Fibroblast of the conjunctiva (primary cell): Measurements from ENCODE around the gene PLEKHN1.

Experiments
- DNase-seq: peaks from one replicate; pipeline ENCODE4 v3.0.0-alpha.2; 2010; ENCODE audit warnings: low read depth

The PLEKHN1 gene

DNA sequence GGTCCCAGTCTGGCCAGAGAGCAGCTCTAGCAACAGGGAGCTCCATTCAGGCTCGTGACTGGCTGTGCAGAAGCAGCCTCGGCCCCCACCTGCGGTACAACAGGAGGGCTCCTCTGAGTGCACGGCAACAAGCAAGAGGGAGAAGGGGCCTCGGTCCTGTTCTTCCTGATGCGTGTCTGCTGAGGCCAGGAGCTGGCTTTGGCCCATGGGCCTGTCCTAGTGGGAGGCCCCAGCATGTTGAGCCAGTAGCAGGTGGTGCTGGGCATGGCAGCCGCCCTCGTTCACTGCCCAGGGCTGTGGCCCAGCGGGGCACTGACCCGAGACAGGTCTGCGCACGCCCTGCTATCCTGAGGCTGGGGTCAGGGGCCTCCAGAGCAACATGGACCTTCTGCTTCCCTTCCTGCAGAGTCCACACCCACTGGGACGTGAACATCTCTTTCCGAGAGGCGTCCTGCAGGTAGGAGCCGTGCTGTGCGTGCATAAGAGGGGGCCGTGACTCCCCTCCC lies 35.6 kb upstream of the PLEKHN1 start:
- DNase-seq = no peak

DNA sequence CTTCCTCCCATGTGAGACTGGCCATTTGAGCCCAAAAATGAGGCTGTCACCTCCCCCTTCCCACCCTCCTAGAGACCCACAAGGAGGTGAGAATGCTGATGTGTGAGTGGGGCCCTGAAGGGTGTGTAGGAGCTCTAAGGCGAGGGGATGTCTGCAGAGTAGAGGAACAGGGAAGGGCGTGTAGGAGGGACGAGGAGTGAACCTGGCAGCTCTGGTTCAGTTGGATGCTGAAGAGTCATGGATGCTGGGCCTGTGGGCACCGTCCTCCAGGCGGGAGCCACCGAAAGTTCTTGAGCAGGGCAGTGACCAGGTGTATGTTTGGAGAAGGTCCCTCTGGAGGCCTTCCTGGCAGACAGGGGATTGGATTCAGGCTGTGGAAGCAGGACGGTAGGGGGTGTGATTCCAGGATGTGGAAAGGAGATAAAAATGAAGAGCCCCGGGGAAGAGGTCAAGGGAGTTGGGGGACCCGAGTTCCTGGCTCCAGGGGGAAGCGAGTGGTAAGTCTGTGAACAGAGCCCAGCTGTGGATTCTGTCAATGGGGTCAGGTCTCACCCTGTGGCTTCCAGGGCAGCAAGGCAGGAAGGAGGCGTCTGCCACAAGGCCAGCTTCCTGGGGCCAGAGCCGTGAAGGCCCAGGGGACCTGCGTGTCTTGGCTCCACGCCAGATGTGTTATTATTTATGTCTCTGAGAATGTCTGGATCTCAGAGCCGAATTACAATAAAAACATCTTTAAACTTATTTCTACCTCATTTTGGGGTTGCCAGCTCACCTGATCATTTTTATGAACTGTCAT lies 34.7 kb upstream of the PLEKHN1 start:
- DNase-seq = no peak

DNA sequence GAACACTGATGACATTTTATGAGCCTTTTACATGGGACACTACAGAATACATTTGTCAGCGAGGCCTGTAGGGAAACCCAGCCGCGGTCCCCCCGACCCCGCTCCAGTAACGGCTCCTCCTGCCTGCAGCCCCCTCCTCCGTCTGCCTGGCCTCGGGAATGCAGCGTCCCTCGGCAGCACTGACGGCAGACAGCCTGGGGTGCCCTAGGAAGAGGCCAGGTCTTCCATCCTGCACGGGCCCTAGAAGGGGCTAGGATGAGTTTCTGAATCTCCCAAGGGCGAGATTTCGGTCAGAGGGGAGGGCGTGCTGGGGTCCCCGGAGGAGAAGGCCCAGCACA lies 34.1 kb upstream of the PLEKHN1 start:
- DNase-seq = no peak

DNA sequence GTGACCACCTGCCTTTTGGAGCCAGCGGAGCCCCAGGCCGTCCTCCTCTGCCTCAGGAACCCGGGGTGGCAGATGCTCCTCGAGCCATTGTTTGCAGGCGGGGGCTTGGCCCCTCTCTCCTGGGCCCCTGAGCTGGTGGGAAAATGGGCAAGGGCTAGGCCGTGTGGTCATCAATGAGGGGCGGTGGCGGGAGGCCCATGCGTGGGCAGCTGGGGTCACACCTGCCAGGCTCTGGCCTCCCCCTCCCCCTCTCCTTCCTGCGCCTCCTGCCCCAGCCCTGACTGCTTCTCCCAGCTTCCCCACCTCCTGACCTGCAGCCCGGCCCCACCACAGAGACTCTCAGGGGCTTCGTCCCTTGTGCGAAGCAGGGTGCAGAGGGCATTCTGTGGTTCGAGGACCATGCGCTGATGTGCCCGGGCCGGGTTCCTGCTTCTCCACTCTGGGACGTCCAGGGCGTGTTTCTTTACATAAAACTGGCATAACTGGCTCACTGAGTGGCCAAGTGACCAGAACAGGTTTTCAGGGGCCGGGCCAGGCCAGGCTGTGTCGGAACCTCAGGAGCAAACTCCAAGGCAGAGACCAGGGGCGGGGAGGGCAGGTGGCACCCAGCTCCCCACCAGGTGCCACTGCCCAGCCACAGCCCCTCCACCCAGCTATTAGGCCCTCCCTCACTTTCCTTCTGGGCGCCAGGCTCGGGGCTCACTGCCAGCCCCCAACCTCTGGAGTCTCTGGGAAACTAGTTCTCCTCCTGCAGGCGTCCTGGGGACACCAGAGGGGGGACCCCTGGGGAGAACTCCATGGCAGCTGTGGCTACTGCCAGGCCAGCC lies 33.3 kb upstream of the PLEKHN1 start:
- DNase-seq = no peak

DNA sequence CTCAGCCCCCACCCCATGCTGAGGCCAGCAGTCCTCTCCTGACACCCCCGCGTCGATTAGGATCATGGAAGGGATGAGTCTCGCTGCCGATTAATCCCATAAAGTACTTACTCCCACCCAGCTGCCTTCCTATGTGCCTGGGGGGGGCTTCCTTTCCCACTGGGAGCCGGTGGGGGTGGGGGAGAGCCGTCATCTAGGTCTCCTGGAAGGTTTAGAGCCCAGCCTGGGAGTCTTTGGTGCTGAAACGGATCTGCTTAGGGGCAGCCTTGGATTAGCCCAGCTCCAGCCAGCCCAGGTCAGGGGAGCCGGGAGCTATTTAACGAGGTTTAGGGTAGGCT lies 32.7 kb upstream of the PLEKHN1 start:
- no peak for DNase-seq

DNA sequence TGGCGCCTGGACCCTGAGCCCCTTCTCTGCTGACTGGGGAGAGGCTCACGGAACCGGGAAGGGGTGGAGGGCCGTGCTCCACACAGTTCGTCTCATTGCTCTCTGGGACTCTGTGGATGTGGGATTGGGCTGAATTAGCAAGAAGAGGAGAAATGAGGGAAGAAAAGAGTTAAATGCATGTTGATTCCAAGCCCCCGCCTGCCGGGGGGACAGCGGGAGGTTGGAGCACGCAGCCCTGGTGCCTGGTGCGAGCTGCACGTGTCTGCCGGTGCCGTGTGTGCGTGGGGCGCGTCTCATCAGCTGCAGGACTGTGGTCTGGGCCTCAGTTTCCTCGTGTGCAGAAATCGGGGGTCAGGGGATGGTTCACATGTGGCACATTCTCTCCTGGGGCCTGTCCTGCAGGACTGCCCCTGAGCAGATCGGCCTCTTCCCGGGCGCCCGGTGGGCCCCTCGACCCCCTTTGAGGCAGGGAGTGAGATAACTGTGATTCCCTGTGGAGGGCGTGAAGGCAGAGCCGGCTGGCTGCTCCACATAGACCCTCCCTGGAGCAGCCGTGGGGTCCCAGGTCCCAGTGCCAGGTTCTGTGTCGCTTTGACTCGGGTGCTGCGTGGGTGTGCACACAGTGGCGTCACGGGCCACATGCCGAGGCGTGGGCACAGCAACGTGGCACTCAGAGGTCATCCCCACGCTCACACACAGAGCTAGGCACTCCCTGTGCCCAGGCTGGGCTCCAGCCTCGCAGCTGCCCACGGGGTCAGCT lies 31.1 kb upstream of the PLEKHN1 start:
- no peak for DNase-seq

DNA sequence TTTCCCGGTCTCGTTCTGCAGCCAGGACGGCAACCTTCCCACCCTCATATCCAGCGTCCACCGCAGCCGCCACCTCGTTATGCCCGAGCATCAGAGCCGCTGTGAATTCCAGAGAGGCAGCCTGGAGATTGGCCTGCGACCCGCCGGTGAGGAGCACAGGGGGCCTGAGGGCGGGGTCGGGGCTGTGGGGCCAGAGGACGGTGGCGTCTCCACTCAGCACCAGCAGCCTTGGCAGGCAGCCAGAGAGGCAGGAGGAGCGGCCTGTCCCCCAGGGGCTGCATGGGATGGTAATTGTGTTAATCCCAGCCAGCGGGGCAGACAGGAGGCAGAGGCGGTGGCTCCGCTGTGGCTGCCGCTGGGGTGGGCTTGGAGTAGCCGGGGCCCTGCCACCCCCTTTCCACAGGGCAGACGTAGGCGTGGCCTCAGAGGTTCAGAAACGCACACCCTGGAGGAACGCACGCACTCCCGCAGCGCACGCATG lies 30.5 kb upstream of the PLEKHN1 start:
- no peak for DNase-seq

DNA sequence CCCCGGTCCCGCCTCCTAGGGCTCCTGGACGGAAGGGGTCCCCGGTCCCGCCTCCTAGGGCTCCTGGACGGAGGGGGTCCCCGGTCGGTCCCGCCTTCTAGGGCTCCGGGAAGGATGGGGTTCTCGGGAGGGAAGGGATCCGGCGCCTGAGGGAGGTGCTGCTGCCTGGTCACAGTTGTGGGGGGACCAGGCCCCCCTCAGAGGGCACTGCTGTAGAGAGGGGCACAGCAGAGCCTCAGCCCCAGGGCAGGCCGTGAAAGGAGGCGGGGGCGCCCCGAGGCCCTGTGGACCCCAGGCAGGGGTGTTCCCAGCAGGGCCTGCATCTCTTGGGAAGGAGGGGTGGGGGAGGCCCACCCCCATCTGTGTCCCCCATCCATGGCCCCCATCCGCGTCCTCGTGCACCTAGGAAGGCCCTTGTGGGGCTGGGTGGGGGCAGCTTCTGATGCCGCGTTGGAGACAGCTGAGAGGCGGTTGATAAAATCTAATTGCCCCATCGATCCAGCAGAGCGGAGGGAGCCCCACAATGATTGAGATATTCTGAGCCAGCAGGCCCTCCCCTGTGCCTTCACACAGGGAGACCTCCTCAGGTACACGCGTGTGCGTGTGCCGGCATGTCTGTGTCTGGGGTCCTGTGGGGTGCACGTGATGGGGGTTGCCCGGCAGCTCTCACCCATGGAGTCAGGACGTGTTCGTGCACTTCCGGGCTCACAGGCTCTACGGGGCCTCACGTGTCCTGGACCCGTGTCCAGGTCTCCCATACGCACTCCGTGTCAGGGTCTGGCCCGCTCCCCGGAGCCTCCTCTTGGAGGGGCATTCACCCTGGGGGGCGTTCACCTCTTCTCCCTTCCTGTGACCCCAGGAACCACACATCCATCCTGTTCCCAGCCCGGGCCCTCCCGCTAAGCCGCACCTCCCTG lies 29.7 kb upstream of the PLEKHN1 start:
- DNase-seq = no peak

DNA sequence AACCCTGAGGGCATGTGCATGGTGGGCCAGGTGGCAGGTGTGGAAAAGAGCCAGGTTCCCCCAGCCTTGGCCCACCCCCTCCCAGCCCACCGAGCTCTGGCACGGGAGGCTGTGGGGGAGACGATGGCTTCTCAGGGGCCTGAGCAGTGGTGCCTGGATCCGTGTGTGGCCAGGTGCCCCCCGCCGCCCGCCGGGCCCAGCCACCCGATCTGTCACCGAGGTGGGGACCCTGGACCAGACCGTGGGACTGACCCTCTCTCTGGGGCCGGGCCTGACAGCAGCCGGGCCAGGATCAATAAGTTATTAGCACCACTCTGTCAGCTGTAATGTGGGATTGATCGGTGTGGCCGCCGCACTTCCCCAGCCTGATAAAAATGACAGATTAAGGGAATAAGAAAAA lies 28.8 kb upstream of the PLEKHN1 start:
- DNase-seq = no peak

DNA sequence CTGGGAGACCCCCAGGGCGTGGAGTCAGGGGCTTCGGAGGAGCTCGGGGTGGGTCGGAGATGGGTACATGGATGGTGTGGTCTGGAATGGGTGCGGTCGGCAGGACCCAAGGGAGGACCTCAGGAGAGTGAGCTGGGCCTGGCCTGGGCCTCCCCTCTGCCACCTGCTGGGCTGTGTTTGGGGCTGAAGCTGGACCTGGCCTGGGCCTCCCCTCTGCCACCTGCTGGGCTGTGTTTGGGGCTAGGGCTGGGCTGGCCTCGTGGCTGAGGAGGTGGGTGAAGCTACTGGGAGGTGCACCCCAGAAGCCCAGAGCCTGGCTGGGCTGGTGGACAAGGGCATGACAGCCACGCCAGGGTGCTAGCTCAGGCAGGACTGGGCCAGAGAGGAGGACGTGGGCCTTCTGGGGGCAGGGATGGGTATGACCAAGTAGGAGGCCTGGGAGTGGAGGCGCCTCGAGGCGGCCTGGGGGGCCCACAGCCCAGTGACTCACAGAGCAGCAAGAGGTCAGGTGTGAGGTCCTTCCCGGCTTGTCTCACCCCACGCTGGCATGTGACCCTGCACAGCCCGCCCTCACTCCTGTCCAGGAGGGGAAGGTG lies 28.1 kb upstream of the PLEKHN1 start:
- no peak for DNase-seq

DNA sequence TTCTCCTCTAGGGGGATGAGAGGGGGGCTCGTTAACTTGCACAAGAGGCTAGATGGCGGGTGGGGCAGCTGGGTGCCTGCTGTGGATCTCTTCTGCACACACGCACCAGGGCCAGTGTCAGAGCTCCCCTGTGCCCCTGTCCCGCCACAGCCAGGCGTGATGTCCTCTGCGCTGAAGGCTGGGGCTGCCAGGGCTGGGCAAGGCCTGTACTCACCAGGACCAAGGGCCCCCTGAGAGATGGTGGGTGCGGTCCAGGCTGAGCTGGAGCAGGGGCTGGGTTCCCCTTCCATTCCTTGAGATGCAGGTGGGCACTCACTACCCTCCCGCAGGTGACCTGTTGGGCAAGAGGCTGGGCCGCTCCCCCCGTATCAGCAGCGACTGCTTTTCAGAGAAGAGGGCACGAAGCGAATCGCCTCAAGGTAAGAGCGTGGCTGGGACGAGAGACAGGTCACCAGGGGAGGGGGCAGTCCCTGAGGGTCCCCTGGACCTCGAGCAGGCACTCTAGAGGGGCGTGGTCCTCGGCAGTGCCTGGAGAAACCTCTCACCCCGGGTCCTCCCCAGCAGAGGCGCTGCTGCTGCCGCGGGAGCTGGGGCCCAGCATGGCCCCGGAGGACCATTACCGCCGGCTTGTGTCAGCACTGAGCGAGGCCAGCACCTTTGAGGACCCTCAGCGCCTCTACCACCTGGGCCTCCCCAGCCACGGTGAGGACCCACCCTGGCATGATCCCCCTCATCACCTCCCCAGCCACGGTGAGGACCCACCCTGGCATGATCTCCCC lies 27.4 kb upstream of the PLEKHN1 start:
- DNase-seq = no peak

DNA sequence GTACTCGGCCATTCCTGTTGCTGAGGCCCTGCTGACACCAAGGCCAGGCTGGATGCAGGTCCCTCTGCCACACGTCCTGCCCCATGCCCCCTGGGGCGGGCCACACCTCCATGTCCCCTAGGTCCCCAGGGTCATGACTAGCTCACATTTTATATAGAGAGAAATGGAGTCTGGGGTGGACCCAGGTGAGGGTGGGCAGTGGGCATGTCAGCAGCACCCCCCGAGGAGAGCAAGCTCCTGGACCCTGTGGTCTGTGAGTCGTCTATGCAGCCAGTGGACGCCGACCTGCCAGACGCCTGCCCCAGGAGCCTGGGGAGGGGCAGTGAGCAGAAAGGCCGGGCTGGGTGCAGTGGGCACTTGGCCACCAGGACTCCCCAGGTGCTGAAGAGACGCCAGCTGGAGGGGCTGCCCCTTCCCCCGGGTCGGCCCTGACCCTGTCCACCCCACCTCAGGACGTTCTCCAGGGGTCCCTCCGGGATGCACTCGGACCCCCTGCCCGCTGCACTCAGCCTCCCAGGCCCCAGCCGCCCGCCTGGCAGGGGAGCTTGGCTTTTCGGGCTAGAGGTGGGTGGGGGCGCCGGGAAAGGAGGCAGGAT lies 26.7 kb upstream of the PLEKHN1 start:
- DNase-seq = no peak

DNA sequence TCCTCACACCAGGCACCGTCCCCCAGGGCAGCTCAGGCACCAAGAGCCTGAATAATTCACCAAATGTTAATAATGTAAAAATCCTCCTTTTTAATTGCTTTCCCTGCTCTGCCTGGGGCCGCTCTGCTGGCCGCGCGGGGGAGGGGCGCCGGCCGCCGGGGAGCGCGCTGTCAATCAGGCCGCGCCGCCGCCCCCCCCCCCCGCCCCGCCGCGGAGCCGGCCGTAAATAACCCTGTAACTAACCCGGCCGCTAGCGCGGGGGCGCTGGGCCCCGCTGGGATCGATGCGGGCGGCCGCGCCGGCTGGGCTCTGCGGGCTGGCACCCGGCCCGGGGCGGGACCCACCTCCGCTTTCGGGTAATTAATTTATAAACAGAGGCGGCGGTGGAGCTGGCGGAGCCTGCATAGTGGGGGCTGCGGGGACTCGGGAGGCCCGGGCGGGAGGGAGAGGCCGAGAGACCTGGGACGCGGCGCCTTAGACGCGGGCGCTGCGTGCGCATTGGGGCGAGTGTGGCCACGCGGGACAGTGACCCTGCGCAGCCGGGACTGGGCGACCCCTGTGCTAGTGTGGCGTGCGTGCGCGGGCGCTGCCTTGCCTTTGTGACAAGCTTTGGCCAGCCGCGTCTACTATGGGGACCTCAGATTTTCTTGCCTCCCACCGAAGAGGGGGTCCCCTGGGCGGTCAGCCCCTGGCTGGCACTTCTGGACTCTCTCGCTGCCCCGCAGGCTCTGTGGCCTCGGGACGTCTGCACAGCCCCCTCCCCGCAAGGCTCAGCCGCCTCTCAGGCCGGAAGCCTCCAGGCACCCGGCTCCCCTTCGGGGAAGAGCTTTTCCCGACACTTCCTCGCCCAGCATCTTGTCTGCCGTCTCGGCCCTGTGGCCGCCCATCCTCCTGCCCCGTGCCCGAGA lies 25.9 kb upstream of the PLEKHN1 start:
- DNase-seq = no peak

DNA sequence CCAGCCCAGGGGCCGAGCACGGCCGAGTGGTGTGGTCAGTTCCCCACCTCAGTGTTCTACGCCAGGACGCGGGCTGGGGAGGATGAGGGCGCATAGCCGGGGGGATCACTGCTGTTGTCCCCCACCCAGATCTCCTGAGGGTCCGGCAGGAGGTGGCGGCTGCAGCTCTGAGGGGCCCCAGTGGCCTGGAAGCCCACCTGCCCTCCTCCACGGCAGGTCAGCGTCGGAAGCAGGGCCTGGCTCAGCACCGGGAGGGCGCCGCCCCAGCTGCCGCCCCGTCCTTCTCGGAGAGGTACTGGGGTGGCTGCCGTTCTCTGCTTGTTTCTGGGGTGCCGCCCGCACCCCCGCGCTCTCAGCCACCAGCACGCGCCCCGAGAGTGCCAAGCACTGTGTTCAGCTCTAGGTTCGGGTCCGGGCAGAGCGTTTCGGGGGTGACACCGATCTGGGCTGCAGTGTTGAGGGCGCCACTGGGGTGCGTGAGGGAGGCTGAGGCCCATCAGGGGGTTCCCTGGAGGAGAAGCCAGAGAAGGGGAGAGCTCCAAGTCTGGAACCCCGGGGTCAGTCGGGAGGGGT lies 25.2 kb upstream of the PLEKHN1 start:
- no peak for DNase-seq

DNA sequence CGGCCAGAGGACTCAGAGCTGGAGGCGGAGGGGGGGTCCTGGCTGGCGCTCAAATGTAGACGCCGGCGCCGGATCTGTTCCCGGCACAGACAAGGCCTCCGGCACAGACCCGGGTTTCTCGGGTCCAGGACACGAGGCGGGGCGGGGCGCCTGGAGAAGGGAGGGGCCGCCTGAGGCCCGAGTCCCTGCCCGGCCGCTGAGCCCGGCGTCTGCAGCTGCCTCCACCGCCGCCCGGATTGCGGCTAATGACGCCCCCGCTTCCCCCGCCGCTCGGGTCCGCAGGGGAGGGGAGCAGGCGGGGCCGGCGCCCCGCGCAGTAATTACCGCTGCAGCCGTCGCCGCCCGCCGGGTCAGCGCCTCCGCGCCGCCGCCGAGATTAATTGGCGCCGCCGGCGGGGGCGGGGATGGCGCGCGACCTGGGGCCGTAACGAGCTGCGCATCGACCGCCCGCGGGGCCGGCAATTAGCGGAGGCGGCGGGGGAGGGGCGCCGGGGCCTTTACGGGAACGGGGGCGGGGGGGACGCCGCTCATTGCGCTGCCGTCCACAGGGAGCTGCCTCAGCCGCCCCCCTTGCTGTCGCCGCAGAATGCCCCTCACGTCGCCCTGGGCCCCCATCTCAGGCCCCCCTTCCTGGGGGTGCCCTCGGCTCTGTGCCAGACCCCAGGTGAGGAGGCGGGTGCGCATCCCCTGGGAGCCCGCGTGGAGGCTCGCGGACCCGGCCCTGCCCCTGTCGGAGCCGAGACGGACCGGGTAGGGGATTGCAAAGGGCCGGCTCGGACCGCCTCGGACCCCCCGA lies 24.5 kb upstream of the PLEKHN1 start:
- DNase-seq = no peak

DNA sequence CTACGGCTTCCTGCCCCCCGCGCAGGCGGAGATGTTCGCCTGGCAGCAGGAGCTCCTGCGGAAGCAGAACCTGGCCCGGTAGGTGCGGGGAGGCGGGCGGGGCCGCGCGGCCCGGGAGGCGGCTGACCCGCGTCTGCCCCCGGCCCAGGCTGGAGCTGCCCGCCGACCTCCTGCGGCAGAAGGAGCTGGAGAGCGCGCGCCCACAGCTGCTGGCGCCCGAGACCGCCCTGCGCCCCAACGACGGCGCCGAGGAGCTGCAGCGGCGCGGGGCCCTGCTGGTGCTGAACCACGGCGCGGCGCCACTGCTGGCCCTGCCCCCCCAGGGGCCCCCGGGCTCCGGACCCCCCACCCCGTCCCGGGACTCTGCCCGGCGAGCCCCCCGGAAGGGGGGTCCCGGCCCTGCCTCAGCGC lies 23.9 kb upstream of the PLEKHN1 start:
- DNase-seq = no peak

DNA sequence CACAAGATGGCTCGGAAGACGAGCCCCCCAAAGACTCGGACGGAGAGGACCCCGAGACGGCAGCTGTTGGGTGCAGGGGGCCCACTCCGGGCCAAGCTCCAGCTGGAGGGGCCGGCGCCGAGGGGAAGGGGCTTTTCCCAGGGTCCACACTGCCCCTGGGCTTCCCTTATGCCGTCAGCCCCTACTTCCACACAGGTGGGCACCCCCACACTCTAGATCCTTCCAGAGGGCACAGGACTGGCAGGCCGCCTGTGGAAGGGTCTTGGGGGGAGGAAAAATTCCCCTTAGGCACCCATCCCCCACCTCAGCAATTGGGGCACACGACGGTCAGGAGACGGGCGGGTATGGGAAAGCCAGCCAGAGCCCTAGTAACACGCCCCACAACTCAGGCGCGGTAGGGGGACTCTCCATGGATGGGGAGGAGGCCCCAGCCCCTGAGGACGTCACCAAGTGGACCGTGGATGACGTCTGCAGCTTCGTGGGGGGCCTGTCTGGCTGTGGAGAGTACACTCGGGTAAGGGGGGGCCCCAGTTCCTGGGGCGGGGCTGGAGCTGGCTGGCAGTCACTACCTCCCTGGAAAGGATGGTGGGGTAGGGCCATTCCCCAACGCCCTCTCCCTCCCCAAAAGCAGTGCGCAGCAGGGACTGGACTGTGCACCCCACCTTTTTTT lies 23.3 kb upstream of the PLEKHN1 start:
- no peak for DNase-seq
